Measurements from ENCODE around the gene MBNL1.

GRCh38 chr3:152385761-152386160 lies 117.0 kb downstream of the MBNL1 start:
- TF ChIP-seq CTCF (IDR thresholded peaks at IDR 0.05): no peak
- no peak for TF ChIP-seq ZFX (IDR thresholded peaks at IDR 0.05; ENCODE audit: borderline replicate concordance)
